LHCN-M2 (cell line): ENCODE data around the gene CAMKMT. TPM values are rescaled to one million over a fixed set of nuclear protein-coding genes. Genes with fewer than 3 reads are reported as not detected.

Experiments used
- DNase-seq: peaks from one replicate; pipeline ENCODE4 v3.0.0-alpha.2; 2012; ENCODE audit warnings: low read depth
- total RNA-seq: library from RNA; depleted of rRNA; stranded (reverse); fragments of >200 nt; gene quantifications from 2 replicates; pipeline ENCODE4 v1.2.3, GENCODE V29; 2014

CAMKMT gene
- total RNA-seq, 1 experiment from 2014 or later: 10.1 TPM

GRCh38 chr2:44444881-44445280 is 83.1 kb downstream of the CAMKMT start:
- DNase-seq: no peak

GRCh38 chr2:44448860-44449527 is 87.2 kb downstream of the CAMKMT start:
- DNase-seq: no peak

GRCh38 chr2:44450082-44450481 is 88.3 kb downstream of the CAMKMT start:
- DNase-seq: no peak

GRCh38 chr2:44450806-44451205 is 89.1 kb downstream of the CAMKMT start:
- DNase-seq: peak; percentile 19

GRCh38 chr2:44452069-44452583 is 90.4 kb downstream of the CAMKMT start:
- no peak for DNase-seq

GRCh38 chr2:44453259-44453658 is 91.5 kb downstream of the CAMKMT start:
- no peak for DNase-seq

GRCh38 chr2:44455877-44456276 is 94.1 kb downstream of the CAMKMT start:
- DNase-seq: no peak

GRCh38 chr2:44456946-44457345 is 95.2 kb downstream of the CAMKMT start:
- peak; percentile 41 for DNase-seq

GRCh38 chr2:44459739-44460138 is 98.0 kb downstream of the CAMKMT start:
- DNase-seq: no peak

- DNase-seq: no peak
Observed at GRCh38 chr2:44462934-44463849, 101.4 kb downstream of the CAMKMT start.

GRCh38 chr2:44464437-44464836 is 102.7 kb downstream of the CAMKMT start:
- DNase-seq: no peak

- DNase-seq: no peak
Observed at GRCh38 chr2:44470151-44470550, 108.4 kb downstream of the CAMKMT start.

GRCh38 chr2:44477657-44478414 is 116.1 kb downstream of the CAMKMT start:
- no peak for DNase-seq

- DNase-seq: peak; percentile 85
Observed at GRCh38 chr2:44479127-44479887, 117.6 kb downstream of the CAMKMT start.

- no peak for DNase-seq
Observed at GRCh38 chr2:44480068-44480467, 118.3 kb downstream of the CAMKMT start.

- DNase-seq: no peak
Observed at GRCh38 chr2:44487052-44487451, 125.3 kb downstream of the CAMKMT start.

- DNase-seq: no peak
Observed at GRCh38 chr2:44490726-44491125, 129.0 kb downstream of the CAMKMT start.

- DNase-seq: no peak
Observed at GRCh38 chr2:44494006-44494405, 132.3 kb downstream of the CAMKMT start.

GRCh38 chr2:44495035-44495434 is 133.3 kb downstream of the CAMKMT start:
- no peak for DNase-seq

- DNase-seq: no peak
Observed at GRCh38 chr2:44495544-44495943, 133.8 kb downstream of the CAMKMT start.

- no peak for DNase-seq
Observed at GRCh38 chr2:44496130-44496529, 134.4 kb downstream of the CAMKMT start.
